Effector memory CD4-positive, alpha-beta T cell (primary cell): Measurements from ENCODE around the gene VASP.
"Not testable (repeated sequence)": the region's sequence is repeated elsewhere in the genome, so short reads cannot be mapped to it uniquely, and the experiment has no call there.

Experiments used
- DNase-seq, 3 donors: peaks; one replicate each; pipeline ENCODE4 v3.0.0-alpha.2; 2020
- H3K27ac ChIP-seq: 2 replicates; pipeline ENCODE4 v1.7.0; 2013; ENCODE audit warnings: mild to moderate bottlenecking, low read length, moderate library complexity; ENCODE audit not compliant: insufficient read depth, poor library complexity, severe bottlenecking
- H3K27me3 ChIP-seq: replicated peaks from 2 replicates; pipeline ENCODE4 v1.7.0; 2013; ENCODE audit warnings: mild to moderate bottlenecking, low read length; ENCODE audit not compliant: insufficient read depth, control insufficient read depth, poor library complexity, severe bottlenecking
- H3K36me3 ChIP-seq: 2 replicates; pipeline ENCODE4 v1.7.0; 2013; ENCODE audit warnings: mild to moderate bottlenecking, low read length, moderate library complexity; ENCODE audit not compliant: control insufficient read depth, insufficient read depth
- H3K4me1 ChIP-seq: 2 replicates; pipeline ENCODE4 v1.7.0; 2013; ENCODE audit warnings: low read length, mild to moderate bottlenecking; ENCODE audit not compliant: control insufficient read depth, insufficient read depth, poor library complexity, severe bottlenecking
- H3K4me3 ChIP-seq: 2 replicates; pipeline ENCODE4 v1.7.0; 2013; ENCODE audit warnings: low read length, low read depth, mild to moderate bottlenecking; ENCODE audit not compliant: insufficient read depth, poor library complexity, severe bottlenecking
- H3K9me3 ChIP-seq: 2 replicates; pipeline ENCODE4 v1.7.0; 2013; ENCODE audit warnings: mild to moderate bottlenecking, low read length, moderate library complexity; ENCODE audit not compliant: control insufficient read depth

The VASP gene

GRCh38 chr19:45506246-45506988 lies 862 bp upstream of the VASP start:
- peak; percentile 89 to 95 (median 92) for DNase-seq
- Histone ChIP-seq H3K4me3 (peak overlapping the region; percentile 80), H3K27ac (peak overlapping the region; percentile 93), H3K27me3 (no peaks in the 10 kb centered on the region), H3K36me3 (no peaks in the 10 kb centered on the region), H3K4me1 (peaks cover 18% of the 10 kb centered on the region), H3K9me3 (no peaks in the 10 kb centered on the region)

- peak overlapping the region; percentile 80 for H3K4me3 ChIP-seq
- DNase-seq, result no peak
- no peaks in the 10 kb centered on the region for H3K9me3 ChIP-seq
- peak overlapping the region; percentile 93 for H3K27ac ChIP-seq
- H3K36me3 ChIP-seq, result no peaks in the 10 kb centered on the region
- H3K4me1 ChIP-seq, result peaks cover 19% of the 10 kb centered on the region
- no peaks in the 10 kb centered on the region for H3K27me3 ChIP-seq
Measured at GRCh38 chr19:45507872-45508416, 665 bp downstream of the VASP start.

GRCh38 chr19:45508417-45508860 lies 1.2 kb downstream of the VASP start:
- H3K4me3 ChIP-seq, result peak overlapping the region; percentile 80
- DNase-seq, result peak in 1 of 3 donors; percentile 27
- H3K27me3 ChIP-seq, result no peaks in the 10 kb centered on the region
- peak overlapping the region; percentile 93 for H3K27ac ChIP-seq
- H3K36me3 ChIP-seq, result no peaks in the 10 kb centered on the region
- H3K4me1 ChIP-seq, result peaks cover 20% of the 10 kb centered on the region
- H3K9me3 ChIP-seq, result no peaks in the 10 kb centered on the region

- H3K9me3 ChIP-seq, result no peaks in the 10 kb centered on the region
- DNase-seq, result no peak
- H3K4me3 ChIP-seq, result peak overlapping the region; percentile 80
- H3K27ac ChIP-seq, result peak overlapping the region; percentile 93
- no peaks in the 10 kb centered on the region for H3K27me3 ChIP-seq
- no peaks in the 10 kb centered on the region for H3K36me3 ChIP-seq
- H3K4me1 ChIP-seq, result peaks cover 25% of the 10 kb centered on the region
Measured at GRCh38 chr19:45508861-45509691, 1.8 kb downstream of the VASP start.

- peak overlapping the region; percentile 93 for H3K27ac ChIP-seq
- no peaks in the 10 kb centered on the region for H3K36me3 ChIP-seq
- no peaks in the 10 kb centered on the region for H3K27me3 ChIP-seq
- H3K4me3 ChIP-seq, result peak overlapping the region; percentile 80
- H3K4me1 ChIP-seq, result peaks cover 31% of the 10 kb centered on the region
- no peaks in the 10 kb centered on the region for H3K9me3 ChIP-seq
- no peak for DNase-seq
Measured at GRCh38 chr19:45509692-45510015, 2.4 kb downstream of the VASP start.

GRCh38 chr19:45510352-45510751 lies 3.1 kb downstream of the VASP start:
- not testable (repeated sequence) for H3K4me3 ChIP-seq, H3K36me3 ChIP-seq, H3K9me3 ChIP-seq, H3K27ac ChIP-seq, H3K27me3 ChIP-seq, DNase-seq
- peaks cover 38% of the 10 kb centered on the region for H3K4me1 ChIP-seq

GRCh38 chr19:45511074-45511473 lies 3.8 kb downstream of the VASP start:
- no peaks in the 10 kb centered on the region for H3K36me3 ChIP-seq
- H3K27ac ChIP-seq, result no peak overlapping the region
- no peak overlapping the region for H3K4me3 ChIP-seq
- H3K27me3 ChIP-seq, result no peaks in the 10 kb centered on the region
- no peak for DNase-seq
- H3K4me1 ChIP-seq, result peaks cover 40% of the 10 kb centered on the region
- H3K9me3 ChIP-seq, result no peaks in the 10 kb centered on the region

- no peak for DNase-seq
- no peaks in the 10 kb centered on the region for H3K27me3 ChIP-seq
- no peak overlapping the region for H3K4me3 ChIP-seq
- no peak overlapping the region for H3K27ac ChIP-seq
- no peaks in the 10 kb centered on the region for H3K9me3 ChIP-seq
- peaks cover 34% of the 10 kb centered on the region for H3K4me1 ChIP-seq
- peaks cover 2% of the 10 kb centered on the region for H3K36me3 ChIP-seq
Measured at GRCh38 chr19:45512881-45513483, 5.7 kb downstream of the VASP start.

GRCh38 chr19:45514376-45515051 lies 7.2 kb downstream of the VASP start:
- peaks cover 31% of the 10 kb centered on the region for H3K4me1 ChIP-seq
- DNase-seq, result no peak
- no peaks in the 10 kb centered on the region for H3K9me3 ChIP-seq
- H3K27ac ChIP-seq, result peak overlapping the region; percentile 71
- H3K27me3 ChIP-seq, result no peaks in the 10 kb centered on the region
- no peak overlapping the region for H3K4me3 ChIP-seq
- peaks cover 9% of the 10 kb centered on the region for H3K36me3 ChIP-seq
